Activated CD4-positive, alpha-beta T cell treated with anti-CD3 and anti-CD28 coated beads, Interleukin-2, amount 10 ng/mL, durations not matched to agents 24 days and 14 days (primary cell): ENCODE measurements around the gene ILF2. TPM values are rescaled to one million over a fixed set of nuclear protein-coding genes. Genes with fewer than 3 reads are reported as not detected.
A peak's percentile ranks its signal among the peaks of the same experiment; 100 is the strongest.
"Not testable (repeated sequence)": the region's sequence is repeated elsewhere in the genome, so short reads cannot be mapped to it uniquely, and the experiment has no call there.

Experiments used
- DNase-seq: peaks from one replicate; pipeline ENCODE4 v3.0.0; 2022
- H3K27ac Mint-ChIP-seq: one replicate; pipeline ENCODE4 v1.8.0; 2022; ENCODE audit warnings: mild to moderate bottlenecking, mixed read lengths
- H3K27me3 Mint-ChIP-seq: one replicate; pipeline ENCODE4 v1.8.0; 2022; ENCODE audit warnings: mixed read lengths
- H3K36me3 Mint-ChIP-seq: one replicate; pipeline ENCODE4 v1.8.0; 2022; ENCODE audit warnings: low read depth, mild to moderate bottlenecking, mixed read lengths
- H3K4me1 Mint-ChIP-seq: one replicate; pipeline ENCODE4 v1.8.0; 2021; ENCODE audit warnings: mixed read lengths
- H3K4me3 Mint-ChIP-seq: one replicate; pipeline ENCODE4 v1.8.0; 2022; ENCODE audit warnings: mild to moderate bottlenecking, moderate library complexity, mixed read lengths
- H3K9me3 Mint-ChIP-seq: one replicate; pipeline ENCODE4 v1.8.0; 2021; ENCODE audit warnings: mixed read lengths
- intact Hi-C: fragments of 100-400 bp; cut with micrococcal nuclease; formaldehyde crosslinking; loops from one replicate; pipeline ENCODE4 v1.15.1; 2023
- total RNA-seq: library from RNA; stranded (reverse); gene quantifications from 2 replicates; pipeline ENCODE4 v1.2.3, GENCODE V29; 2022

The ILF2 gene
- total RNA-seq, 1 donor from 2014 or later: 377 TPM

DNA sequence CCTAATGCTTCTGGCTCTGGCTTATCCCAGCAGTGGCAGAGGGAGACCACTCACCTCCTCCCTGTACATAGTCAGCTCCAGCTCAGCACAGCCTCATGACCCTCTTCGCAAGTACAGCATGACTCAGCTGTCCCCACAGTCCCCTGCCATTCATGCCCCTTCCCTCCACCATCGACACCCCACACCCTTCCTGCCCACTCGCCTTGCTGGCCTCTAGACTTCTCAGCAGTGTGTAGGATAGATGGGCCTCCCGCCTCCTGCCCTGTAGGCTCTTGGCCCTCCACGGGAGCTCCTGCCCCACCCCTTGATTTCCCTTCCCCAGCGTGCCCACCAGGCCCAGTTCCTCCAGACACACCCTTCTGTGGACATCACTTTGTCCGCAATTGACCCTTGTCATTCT is 17.5 kb upstream of the ILF2 start:
- peaks cover 20% of the 10 kb centered on the region for H3K27me3 Mint-ChIP-seq
- intact Hi-C loops: no loop called here
- H3K27ac Mint-ChIP-seq: no peak overlapping the region
- H3K36me3 Mint-ChIP-seq: no peaks in the 10 kb centered on the region
- peaks cover 2% of the 10 kb centered on the region for H3K4me1 Mint-ChIP-seq
- H3K4me3 Mint-ChIP-seq: no peak overlapping the region
- H3K9me3 Mint-ChIP-seq: no peaks in the 10 kb centered on the region
- DNase-seq: no peak

DNA sequence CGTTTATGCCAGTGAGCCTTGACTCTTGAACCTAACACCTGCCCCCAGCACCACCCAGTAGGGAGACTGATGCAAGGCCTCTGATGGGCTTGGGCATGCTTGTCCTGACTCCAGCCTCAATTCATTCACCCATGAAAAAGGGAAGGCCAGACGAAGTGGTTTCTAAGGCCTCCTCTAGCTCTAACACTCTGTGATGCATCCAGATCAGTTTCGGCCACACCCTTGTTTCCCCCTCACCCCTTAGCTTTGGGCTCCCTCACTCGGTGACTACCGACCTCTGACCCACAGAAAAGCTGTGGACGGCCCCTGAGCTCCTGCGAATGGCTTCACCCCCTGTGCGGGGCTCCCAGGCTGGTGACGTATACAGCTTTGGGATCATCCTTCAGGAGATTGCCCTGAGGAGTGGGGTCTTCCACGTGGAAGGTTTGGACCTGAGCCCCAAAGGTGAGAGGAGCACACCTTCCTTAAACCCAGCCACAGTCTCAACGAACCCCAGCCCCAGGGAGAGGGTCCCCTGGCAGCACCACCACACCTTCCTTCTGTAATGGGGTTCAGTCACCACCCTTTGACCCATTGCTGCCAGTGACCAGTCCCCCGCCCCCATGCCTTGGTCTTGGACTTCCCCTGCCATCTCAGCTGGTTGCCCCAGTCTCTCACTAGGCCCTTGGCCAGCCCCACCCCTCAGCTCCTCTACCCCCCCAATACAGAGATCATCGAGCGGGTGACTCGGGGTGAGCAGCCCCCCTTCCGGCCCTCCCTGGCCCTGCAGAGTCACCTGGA is 16.7 kb upstream of the ILF2 start:
- H3K4me3 Mint-ChIP-seq: no peak overlapping the region
- no peaks in the 10 kb centered on the region for H3K36me3 Mint-ChIP-seq
- no peak overlapping the region for H3K27ac Mint-ChIP-seq
- H3K27me3 Mint-ChIP-seq: peaks cover 24% of the 10 kb centered on the region
- intact Hi-C loops: no loop called here
- DNase-seq: no peak
- no peaks in the 10 kb centered on the region for H3K9me3 Mint-ChIP-seq
- peaks cover 2% of the 10 kb centered on the region for H3K4me1 Mint-ChIP-seq

DNA sequence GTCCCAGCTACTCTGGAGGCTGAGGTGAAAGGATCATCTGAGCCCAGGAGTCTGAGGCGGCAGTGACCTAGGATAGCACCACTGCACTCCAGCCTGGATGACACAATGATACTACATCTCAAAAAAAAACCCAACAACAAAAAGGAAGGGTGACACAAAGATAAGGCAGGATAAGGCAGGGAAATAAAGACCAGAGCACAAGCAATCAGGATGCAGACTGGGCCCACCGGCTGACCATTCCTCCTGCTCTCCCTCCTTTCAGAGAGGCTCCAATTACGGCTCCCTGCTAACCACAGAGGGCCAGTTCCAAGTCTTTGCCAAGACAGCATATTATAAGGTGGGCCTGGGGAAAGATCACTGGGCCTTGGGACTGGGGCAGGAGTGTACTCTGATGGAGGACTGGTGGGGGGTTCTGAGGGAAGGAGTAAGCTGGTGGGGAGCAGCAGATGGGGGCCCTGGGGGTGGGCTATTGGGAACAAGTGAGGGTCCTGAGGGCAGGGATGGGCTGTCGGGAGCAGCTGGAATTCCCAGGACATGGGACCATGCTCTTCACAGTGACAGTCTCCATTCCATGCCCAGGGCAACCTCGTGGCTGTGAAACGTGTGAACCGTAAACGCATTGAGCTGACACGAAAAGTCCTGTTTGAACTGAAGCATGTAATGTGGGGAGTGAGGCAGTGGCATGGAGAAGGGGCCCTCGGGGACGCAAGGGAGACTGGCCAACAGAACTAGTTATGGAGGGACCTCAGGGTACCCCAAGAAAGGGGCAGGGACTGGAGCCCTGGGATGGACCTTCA is 14.9 kb upstream of the ILF2 start:
- no peaks in the 10 kb centered on the region for H3K9me3 Mint-ChIP-seq

DNA sequence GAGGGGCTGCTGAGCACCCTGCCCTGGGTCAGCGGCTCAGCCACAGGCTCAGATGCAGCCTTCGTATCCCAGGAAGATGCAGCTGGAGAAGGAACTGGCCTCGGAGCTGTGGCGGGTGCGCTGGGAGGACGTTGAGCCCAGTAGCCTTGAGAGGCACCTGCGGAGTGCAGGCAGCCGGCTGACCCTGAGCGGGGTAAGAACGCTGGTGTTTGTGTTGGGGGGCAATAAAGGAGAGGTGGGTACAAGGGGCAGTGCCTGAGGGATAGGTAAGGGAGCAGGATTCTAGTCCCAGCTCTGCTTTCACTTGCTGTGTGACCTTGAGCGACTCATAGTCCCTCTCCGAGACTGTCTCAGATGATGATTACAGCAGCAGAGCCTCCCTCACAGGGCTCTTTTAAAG is 14.1 kb upstream of the ILF2 start:
- H3K27me3 Mint-ChIP-seq: peaks cover 38% of the 10 kb centered on the region
- intact Hi-C loops: no loop called here

More for the DNA sequence above, 14.9 kb upstream of the ILF2 start:
- H3K4me1 Mint-ChIP-seq: peaks cover 2% of the 10 kb centered on the region
- H3K27ac Mint-ChIP-seq: no peak overlapping the region
- H3K27me3 Mint-ChIP-seq: peaks cover 33% of the 10 kb centered on the region
- H3K36me3 Mint-ChIP-seq: no peaks in the 10 kb centered on the region
- intact Hi-C loops: no loop called here
- no peak for DNase-seq
- no peak overlapping the region for H3K4me3 Mint-ChIP-seq

DNA sequence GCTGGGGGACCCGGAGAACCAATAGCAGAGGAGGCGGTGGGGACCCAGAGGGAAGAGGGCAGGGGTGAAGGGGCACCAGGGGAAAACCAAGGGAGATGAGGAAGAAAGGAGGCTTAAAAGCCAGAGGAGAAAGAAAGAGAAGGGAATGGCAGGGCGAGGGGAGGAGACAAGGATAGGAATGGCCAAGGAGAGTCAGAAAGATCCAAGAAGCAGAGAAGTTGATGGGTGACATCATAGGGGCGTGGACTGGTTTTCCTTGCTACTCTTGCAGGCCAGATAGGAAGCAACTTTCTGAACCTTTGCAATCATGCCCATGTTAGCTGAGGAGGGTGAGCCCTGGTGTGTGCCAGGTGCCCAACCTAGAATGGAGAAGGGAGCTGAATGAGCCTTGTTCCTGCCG is 13.1 kb upstream of the ILF2 start:
- intact Hi-C loops: no loop called here
- peaks cover 8% of the 10 kb centered on the region for H3K4me1 Mint-ChIP-seq
- no peak for DNase-seq
- H3K9me3 Mint-ChIP-seq: no peaks in the 10 kb centered on the region
- H3K36me3 Mint-ChIP-seq: peaks cover 2% of the 10 kb centered on the region
- H3K27ac Mint-ChIP-seq: no peak overlapping the region
- peaks cover 42% of the 10 kb centered on the region for H3K27me3 Mint-ChIP-seq
- no peak overlapping the region for H3K4me3 Mint-ChIP-seq

More for the DNA sequence above, 14.1 kb upstream of the ILF2 start:
- Mint-ChIP-seq H3K9me3 (no peaks in the 10 kb centered on the region), H3K36me3 (peaks cover 2% of the 10 kb centered on the region), H3K4me3 (no peak overlapping the region), H3K4me1 (peaks cover 4% of the 10 kb centered on the region), H3K27ac (no peak overlapping the region)
- no peak for DNase-seq

DNA sequence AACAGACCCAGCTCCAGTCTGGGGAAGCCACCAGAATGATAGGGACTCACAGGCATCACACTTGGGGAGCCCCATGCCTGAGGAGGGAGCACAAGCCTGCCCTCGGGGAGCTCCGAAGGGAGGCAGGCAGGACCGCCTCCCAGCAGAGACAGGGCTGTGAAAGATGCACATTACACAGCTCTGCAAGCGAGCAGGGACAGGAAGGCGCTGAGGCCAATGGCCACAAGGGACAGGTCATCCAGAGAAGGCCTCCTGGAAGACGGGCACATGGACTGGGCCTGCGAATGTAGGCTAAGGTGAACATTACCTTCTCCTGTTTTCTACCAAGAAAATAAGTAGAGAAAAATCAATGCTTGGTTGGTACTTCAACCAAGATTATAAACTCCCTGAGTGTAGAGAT is 11.9 kb upstream of the ILF2 start:
- Mint-ChIP-seq H3K4me3 (no peak overlapping the region), H3K36me3 (peaks cover 2% of the 10 kb centered on the region), H3K4me1 (peaks cover 17% of the 10 kb centered on the region), H3K9me3 (no peaks in the 10 kb centered on the region), H3K27me3 (peaks cover 52% of the 10 kb centered on the region), H3K27ac (no peak overlapping the region)
- DNase-seq: no peak
- intact Hi-C loops: no loop called here

DNA sequence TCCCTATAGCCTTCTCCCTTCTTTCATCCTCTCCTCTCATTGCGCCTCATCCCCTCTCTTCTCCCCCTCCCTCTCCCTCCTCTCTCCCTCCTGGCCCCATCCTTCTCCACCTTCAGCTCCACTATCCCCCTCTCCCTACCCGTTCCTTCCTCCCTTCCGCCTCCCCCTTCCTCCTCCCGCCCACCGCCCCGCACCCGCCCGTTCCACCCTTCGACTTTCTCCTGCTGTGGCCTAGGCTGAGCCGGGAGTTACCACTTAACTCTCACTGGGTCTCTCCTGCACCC is 9.3 kb upstream of the ILF2 start:
- intact Hi-C loops: no loop called here
- Mint-ChIP-seq H3K27me3 (peaks cover 54% of the 10 kb centered on the region), H3K27ac (no peak overlapping the region), H3K4me1 (peaks cover 22% of the 10 kb centered on the region), H3K4me3 (peak overlapping the region; percentile 85), H3K36me3 (peaks cover 2% of the 10 kb centered on the region), H3K9me3 (no peaks in the 10 kb centered on the region)
- DNase-seq: no peak

DNA sequence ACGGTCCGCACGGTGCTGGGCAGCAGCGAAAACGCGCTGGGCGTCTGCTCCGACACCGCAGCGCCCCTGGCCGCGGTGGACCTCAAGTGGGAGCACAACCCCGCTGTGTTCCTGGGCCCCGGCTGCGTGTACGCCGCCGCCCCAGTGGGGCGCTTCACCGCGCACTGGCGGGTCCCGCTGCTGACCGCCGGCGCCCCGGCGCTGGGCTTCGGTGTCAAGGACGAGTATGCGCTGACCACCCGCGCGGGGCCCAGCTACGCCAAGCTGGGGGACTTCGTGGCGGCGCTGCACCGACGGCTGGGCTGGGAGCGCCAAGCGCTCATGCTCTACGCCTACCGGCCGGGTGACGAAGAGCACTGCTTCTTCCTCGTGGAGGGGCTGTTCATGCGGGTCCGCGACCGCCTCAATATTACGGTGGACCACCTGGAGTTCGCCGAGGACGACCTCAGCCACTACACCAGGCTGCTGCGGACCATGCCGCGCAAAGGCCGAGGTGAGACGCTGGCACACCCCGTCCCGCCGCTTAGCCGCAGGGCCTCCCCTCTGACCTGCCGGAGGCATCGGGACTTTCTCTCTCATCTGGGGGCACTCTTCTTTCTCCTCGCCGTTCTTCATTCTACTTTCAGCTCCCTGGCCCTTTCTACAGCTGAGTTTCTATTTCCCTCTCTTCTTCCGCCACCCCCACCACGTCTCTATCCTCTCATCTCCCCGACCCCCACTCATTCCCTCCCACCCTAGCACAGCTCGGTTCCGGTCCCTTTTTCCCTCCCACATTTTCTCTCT is 8.7 kb upstream of the ILF2 start:
- DNase-seq: peak; percentile 73
- Mint-ChIP-seq H3K27me3 (peaks cover 54% of the 10 kb centered on the region), H3K4me1 (peaks cover 22% of the 10 kb centered on the region), H3K36me3 (peaks cover 2% of the 10 kb centered on the region), H3K27ac (no peak overlapping the region), H3K9me3 (no peaks in the 10 kb centered on the region), H3K4me3 (peak overlapping the region; percentile 85)
- intact Hi-C loops: no loop called here

DNA sequence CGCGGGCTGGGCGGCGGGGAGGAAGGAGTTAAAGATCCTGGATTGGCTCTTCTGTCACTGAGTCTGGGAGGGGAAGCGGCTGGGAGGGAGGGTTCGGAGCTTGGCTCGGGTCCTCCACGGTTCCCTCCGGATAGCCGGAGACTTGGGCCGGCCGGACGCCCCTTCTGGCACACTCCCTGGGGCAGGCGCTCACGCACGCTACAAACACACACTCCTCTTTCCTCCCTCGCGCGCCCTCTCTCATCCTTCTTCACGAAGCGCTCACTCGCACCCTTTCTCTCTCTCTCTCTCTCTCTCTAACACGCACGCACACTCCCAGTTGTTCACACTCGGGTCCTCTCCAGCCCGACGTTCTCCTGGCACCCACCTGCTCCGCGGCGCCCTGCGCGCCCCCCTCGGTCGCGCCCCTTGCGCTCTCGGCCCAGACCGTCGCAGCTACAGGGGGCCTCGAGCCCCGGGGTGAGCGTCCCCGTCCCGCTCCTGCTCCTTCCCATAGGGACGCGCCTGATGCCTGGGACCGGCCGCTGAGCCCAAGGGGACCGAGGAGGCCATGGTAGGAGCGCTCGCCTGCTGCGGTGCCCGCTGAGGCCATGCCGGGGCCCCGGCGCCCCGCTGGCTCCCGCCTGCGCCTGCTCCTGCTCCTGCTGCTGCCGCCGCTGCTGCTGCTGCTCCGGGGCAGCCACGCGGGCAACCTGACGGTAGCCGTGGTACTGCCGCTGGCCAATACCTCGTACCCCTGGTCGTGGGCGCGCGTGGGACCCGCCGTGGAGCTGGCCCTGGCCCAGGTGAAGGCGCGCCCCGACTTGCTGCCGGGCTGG is 7.9 kb upstream of the ILF2 start, which contains the start of gene NPR1:
Gene NPR1 (plus strand): TSS at position 170 of the 818 bp plus-strand sequence. CDS start 421 bp downstream, at position 591.
- Mint-ChIP-seq H3K36me3 (peaks cover 2% of the 10 kb centered on the region), H3K27me3 (peaks cover 51% of the 10 kb centered on the region), H3K4me3 (peak within 1 kb of the TSS; percentile 85), H3K9me3 (no peaks in the 10 kb centered on the region), H3K4me1 (peaks cover 22% of the 10 kb centered on the region), H3K27ac (no peak within 1 kb of the TSS)
- DNase-seq: peak; percentile 78
- intact Hi-C loops: no loop called here

DNA sequence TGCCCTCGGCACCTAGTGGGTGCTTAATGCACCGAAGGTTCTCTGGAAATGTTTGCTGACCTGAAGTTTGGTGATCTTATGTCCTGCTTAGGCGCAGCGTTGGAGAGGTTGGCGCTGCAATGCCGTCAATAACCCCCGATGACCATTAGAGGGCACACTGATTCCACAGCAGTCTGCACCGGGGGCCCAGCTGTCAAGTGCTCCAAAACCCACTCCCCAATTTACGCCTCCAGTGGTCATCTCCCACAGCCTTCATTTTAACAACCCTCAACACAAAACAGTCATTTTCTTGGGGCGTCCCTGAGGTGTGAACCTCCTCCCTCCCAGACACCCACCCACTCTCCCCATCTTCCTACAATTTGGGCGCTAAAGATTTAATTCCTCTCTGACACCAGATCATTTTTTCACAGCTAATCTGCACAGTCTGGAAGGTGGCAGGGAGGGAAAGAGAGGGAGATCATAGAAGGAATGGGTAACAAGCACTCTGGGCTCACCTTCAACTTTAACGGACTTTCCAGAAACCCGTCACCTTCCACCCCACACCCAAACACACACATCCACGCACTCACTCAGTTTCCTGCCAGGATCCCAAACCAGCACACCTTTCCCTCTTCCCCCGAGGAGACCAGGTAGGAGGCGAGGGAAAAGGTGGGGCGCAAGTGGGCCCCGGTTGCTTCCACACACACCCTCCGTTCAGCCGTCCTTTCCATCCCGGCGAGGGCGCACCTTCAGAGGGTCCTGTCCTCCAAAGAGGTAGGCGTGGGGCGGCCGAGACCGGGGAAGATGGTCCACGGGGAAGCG is 7.1 kb upstream of the ILF2 start:
- Mint-ChIP-seq H3K36me3 (peaks cover 2% of the 10 kb centered on the region), H3K27ac (no peak overlapping the region), H3K4me1 (peaks cover 24% of the 10 kb centered on the region), H3K4me3 (peak overlapping the region; percentile 85), H3K27me3 (peaks cover 48% of the 10 kb centered on the region), H3K9me3 (no peaks in the 10 kb centered on the region)
- intact Hi-C loops: loop anchor here (1.0 kb wide), 2 partner anchors 71 to 308 kb away; partner anchors contain the start of gene RAB13
- peak; percentile 85 for DNase-seq

DNA sequence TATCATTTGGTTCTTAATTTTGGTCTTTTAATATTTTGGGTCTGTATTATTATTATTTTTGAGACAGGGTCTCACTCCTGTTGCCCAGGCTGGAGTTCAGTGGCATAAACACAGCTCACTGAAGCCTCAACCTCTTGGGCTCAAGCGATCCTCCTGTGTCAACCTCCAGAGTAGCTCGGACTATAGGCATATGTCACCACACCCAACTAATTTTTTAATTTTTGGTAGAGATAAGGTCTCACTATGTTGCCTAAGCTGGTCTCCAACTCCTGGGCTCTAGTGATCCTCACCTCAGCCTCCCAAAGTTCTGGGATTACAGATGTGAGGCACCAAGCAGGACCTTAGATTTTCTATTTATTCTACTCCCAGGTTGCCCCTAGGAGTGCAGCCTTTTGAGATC is 2.7 kb upstream of the ILF2 start:
- Mint-ChIP-seq H3K4me1 (peaks cover 25% of the 10 kb centered on the region), H3K36me3 (peaks cover 19% of the 10 kb centered on the region), H3K27me3 (peaks cover 17% of the 10 kb centered on the region), H3K27ac (peak overlapping the region; percentile 62), H3K9me3 (no peaks in the 10 kb centered on the region), H3K4me3 (peak overlapping the region; percentile 57)
- no peak for DNase-seq
- intact Hi-C loops: no loop called here

DNA sequence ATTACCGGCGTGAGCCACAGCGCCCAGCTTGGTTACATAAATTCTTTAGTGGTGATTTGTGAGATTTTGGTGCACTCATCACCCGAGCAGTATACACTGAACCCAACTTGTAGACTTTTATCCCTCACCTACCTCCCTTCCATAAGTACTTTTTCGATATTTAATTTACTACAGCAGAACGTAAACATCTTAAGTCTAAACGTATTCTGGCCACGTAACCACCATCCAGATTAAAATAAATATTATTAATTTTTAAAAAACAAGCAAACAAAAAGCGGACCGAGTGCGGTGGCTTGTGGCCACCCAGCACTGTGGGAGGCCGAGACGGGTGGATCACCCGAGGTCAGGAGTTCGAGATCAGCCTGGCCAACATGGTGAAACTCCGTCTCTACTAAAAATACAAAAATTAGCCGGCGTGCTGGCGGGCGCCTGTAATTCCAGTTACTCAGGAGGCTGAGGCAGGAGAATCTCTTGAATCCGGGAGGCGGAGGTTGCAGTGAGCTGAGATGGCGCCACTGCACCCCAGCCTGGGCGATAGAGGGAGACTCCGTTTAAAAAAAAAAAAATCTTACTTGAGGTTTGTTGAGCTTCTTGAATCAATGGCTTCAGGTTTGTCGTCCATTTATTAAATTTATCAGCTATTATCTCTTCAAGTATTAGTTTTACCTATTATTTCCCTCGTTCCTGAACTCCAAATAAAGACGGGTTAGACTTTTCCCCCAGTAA is 998 bp upstream of the ILF2 start:
- H3K9me3 Mint-ChIP-seq, H3K27me3 Mint-ChIP-seq, H3K4me3 Mint-ChIP-seq: not testable (repeated sequence)
- Mint-ChIP-seq H3K4me1 (peaks cover 26% of the 10 kb centered on the region), H3K36me3 (peaks cover 36% of the 10 kb centered on the region), H3K27ac (peak overlapping the region; percentile 85)
- peak; percentile 85 for DNase-seq
- intact Hi-C loops: loop anchor here (1.0 to 2.0 kb wide), 8 partner anchors 13 to 315 kb away; partner anchors contain the start of genes CHTOP, RAB13, S100A5 and SNAPIN
